Mesothelial cell of epicardium (in vitro differentiated cells): ENCODE results near the gene VWA5B1. TPM values are rescaled to one million over a fixed set of nuclear protein-coding genes. Genes with fewer than 3 reads are reported as not detected.

ENCODE experiments used
- DNase-seq, 2 experiments: peaks; one replicate each; pipeline ENCODE4 v3.0.0; 2021; ENCODE audit warnings: low spot score in 2 of 2; ENCODE audit not compliant: unreplicated experiment in 2 of 2
- H3K27ac Mint-ChIP-seq: 2 replicates; pipeline ENCODE4 v1.8.0; 2021; ENCODE audit warnings: mixed read lengths
- H3K27me3 Mint-ChIP-seq: 2 replicates; pipeline ENCODE4 v1.8.0; 2021; ENCODE audit warnings: low read depth, mixed read lengths
- H3K36me3 Mint-ChIP-seq: 2 replicates; pipeline ENCODE4 v1.8.0; 2021; ENCODE audit warnings: mixed read lengths
- H3K4me1 Mint-ChIP-seq: 2 replicates; pipeline ENCODE4 v1.8.0; 2021; ENCODE audit warnings: mixed read lengths
- H3K4me3 Mint-ChIP-seq: 2 replicates; pipeline ENCODE4 v1.8.0; 2021; ENCODE audit warnings: mild to moderate bottlenecking, moderate library complexity, mixed read lengths
- H3K9me3 Mint-ChIP-seq: 2 replicates; pipeline ENCODE4 v1.8.0; 2021; ENCODE audit warnings: mixed read lengths
- total RNA-seq: library from RNA; stranded (reverse); gene quantifications from 3 replicates; pipeline ENCODE4 v1.2.1, GENCODE V29; 2021
- TF ChIP-seq, protein P1 (sequence below): fragments of 200-600 bp; sonication (generic); IDR thresholded peaks from one replicate; pipeline ENCODE4 v1.5.0; 2021; ENCODE audit warnings: antibody characterized with exemption; ENCODE audit not compliant: unreplicated experiment

The VWA5B1 gene
- total RNA-seq, 1 donor from 2014 or later: 0.25 TPM

DNA sequence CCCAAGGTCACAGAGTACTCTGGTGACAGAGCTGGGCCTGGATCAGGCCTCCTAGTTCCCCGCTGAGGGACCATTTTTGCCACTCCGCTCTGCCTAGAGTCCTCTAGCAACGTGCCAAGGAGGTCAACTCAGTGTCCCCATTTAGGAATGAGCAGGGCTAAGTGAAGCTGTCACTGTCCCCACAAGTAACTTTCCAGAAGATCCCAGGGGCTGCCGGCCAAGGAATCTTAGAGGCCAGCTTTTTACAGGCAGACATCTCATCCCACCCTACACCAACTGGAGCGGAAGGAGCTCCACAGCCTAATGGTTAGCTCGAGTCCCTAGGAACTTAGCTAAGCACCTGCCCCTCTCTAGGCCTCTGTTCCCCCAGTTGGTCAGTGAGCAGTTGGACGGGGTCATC lies 59.7 kb downstream of the VWA5B1 start:
- no peak for DNase-seq
- no peaks in the 10 kb centered on the region for H3K36me3 Mint-ChIP-seq
- H3K27me3 Mint-ChIP-seq: peaks cover 16% of the 10 kb centered on the region
- no peak overlapping the region for H3K4me3 Mint-ChIP-seq
- no peaks in the 10 kb centered on the region for H3K4me1 Mint-ChIP-seq
- TF ChIP-seq, protein P1, sequence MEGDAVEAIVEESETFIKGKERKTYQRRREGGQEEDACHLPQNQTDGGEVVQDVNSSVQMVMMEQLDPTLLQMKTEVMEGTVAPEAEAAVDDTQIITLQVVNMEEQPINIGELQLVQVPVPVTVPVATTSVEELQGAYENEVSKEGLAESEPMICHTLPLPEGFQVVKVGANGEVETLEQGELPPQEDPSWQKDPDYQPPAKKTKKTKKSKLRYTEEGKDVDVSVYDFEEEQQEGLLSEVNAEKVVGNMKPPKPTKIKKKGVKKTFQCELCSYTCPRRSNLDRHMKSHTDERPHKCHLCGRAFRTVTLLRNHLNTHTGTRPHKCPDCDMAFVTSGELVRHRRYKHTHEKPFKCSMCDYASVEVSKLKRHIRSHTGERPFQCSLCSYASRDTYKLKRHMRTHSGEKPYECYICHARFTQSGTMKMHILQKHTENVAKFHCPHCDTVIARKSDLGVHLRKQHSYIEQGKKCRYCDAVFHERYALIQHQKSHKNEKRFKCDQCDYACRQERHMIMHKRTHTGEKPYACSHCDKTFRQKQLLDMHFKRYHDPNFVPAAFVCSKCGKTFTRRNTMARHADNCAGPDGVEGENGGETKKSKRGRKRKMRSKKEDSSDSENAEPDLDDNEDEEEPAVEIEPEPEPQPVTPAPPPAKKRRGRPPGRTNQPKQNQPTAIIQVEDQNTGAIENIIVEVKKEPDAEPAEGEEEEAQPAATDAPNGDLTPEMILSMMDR: no peak
- no peak overlapping the region for H3K27ac Mint-ChIP-seq
- H3K9me3 Mint-ChIP-seq: peaks cover 7% of the 10 kb centered on the region

DNA sequence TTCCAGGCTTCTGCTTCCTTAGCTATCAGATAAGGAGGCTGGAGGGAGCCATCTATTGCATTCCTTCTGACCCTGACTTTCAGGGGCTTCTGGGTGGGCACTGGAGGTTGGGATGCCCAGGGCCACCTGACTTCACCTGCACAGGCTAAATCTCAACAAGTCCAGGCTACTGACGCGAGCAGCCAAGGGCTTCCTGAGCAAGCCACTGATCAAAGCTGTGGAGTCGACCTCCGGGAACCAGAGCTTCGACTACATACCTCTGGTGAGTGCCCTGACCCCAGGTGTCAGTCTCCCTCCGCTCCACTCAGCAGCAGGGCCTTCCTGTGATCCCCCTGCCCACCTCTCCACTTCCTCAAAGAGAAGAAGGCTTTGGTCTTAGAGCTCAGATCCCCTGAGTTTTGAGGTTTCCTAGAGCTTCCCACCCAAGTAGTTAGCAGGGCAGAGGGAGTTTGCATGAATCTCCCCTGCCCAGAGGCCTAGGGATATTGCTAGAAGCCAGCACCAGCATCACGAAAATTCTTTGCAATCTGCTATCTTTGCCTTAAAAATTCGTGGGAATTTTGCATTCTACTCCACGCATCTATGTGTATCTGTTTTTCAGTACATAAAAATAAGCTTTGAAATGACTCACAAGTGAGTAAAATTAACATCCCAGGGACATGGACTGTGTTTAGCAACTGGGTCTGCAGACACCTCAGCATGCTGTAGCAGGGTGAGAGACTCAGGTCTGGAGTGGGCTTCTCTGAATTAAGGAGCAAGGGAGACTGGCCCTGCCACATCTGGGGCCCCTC lies 61.4 kb downstream of the VWA5B1 start:
- DNase-seq: no peak
- Mint-ChIP-seq H3K4me1 (no peaks in the 10 kb centered on the region), H3K4me3 (no peak overlapping the region), H3K27me3 (peaks cover 19% of the 10 kb centered on the region), H3K36me3 (no peaks in the 10 kb centered on the region), H3K27ac (no peak overlapping the region), H3K9me3 (no peaks in the 10 kb centered on the region)
- TF ChIP-seq, protein P1: no peak

DNA sequence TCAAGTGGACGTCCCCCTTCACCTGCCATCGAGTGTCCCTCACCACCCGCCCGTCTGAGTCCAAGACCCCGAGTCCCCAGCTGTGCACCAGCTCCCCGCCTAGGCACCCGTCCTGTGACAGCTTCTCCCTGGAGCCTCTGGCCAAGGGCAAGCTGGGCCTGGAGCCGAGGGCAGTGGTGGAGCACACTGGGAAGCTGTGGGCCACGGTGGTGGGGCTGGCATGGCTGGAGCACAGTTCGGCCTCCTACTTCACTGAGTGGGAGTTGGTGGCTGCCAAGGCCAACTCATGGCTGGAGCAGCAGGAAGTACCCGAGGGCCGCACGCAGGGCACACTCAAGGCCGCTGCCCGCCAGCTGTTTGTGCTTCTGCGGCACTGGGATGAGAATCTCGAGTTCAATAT lies 63.2 kb downstream of the VWA5B1 start:
- Mint-ChIP-seq H3K9me3 (no peaks in the 10 kb centered on the region), H3K36me3 (no peaks in the 10 kb centered on the region), H3K27me3 (peaks cover 30% of the 10 kb centered on the region), H3K4me1 (peaks cover 8% of the 10 kb centered on the region), H3K27ac (no peak overlapping the region), H3K4me3 (no peak overlapping the region)
- TF ChIP-seq, protein P1: no peak
- no peak for DNase-seq

DNA sequence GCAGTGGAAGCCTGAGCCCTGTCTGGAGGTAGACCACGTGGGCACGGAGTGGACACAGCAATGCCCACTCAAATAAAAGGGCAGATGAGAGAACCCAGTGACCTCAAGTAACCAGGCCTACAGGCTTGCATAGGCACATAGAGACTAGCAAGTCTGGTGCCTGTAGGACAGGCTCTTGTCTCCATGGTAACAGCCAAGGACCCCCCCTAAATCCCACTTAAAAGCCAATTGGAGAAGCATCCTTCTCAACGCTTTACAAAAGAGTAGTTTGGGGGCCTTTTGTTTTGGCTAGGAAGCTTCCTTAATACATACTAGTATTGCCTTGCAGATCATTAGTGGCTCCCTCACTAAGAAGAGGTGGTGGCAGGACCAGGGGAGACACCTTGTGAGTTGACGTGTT lies 63.9 kb downstream of the VWA5B1 start:
- no peaks in the 10 kb centered on the region for H3K9me3 Mint-ChIP-seq
- H3K36me3 Mint-ChIP-seq: no peaks in the 10 kb centered on the region
- H3K4me3 Mint-ChIP-seq: no peak overlapping the region
- H3K4me1 Mint-ChIP-seq: peaks cover 13% of the 10 kb centered on the region
- no peak for DNase-seq
- peaks cover 38% of the 10 kb centered on the region for H3K27me3 Mint-ChIP-seq
- no peak overlapping the region for H3K27ac Mint-ChIP-seq
- TF ChIP-seq, protein P1: no peak

DNA sequence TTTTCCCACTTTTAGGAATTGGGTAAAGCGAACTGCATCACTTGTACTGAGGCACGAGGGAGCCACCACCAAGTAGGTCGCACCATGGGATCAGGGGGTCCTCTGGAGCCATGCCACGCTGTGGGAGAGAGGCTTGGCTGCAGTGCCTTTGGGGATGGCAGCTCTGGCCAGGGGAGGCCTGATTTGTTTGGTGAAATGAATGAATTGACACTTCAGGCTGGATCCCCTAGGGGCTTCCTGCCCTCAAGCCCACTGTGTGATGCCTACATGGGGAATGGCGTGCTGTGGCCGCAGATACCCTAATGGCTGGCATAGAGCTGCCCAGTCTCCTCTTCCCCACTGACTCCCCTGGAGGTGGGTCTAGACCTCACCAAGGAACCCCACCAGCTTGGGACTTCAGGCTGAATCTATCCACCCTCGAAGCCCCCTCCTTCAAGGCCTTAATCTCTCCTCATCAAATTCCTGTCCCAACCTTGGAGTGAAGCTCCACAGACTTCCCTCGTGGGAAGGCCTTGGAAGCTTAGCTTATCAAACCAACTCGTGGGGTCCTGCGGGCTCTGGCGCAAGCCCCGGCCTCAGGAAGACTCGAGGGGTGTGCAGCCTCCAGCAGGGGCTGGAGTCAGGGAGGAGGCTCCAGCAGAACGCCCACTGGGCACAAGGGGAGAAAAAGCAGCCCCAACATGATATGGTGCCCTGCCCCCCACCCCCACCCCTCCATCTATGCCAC lies 64.6 kb downstream of the VWA5B1 start:
- peaks cover 44% of the 10 kb centered on the region for H3K27me3 Mint-ChIP-seq
- H3K4me3 Mint-ChIP-seq: no peak overlapping the region
- TF ChIP-seq, protein P1: no peak

More for the DNA sequence above, 64.6 kb downstream of the VWA5B1 start:
- Mint-ChIP-seq H3K36me3 (no peaks in the 10 kb centered on the region), H3K27ac (no peak overlapping the region), H3K4me1 (peaks cover 13% of the 10 kb centered on the region), H3K9me3 (no peaks in the 10 kb centered on the region)
- DNase-seq: no peak
